Ishikawa (cell line): ENCODE data around the gene MRPL19.

ENCODE experiments used
- CEBPB ChIP-seq: IDR thresholded peaks from 2 replicates; pipeline ENCODE4 v1.6.1; 2012
- CREB1 ChIP-seq: IDR thresholded peaks from 2 replicates; pipeline ENCODE4 v1.6.1; 2012; ENCODE audit warnings: low read depth
- EGR1 ChIP-seq: IDR thresholded peaks from 2 replicates; pipeline ENCODE4 v1.6.1; 2012
- EP300 ChIP-seq: IDR thresholded peaks from 2 replicates; pipeline ENCODE4 v1.6.1; 2012; ENCODE audit warnings: borderline replicate concordance
- FOXM1 ChIP-seq: IDR thresholded peaks from 2 replicates; pipeline ENCODE4 v1.6.1; 2012; ENCODE audit warnings: low read depth, borderline replicate concordance
- NFIC ChIP-seq: IDR thresholded peaks from 2 replicates; pipeline ENCODE4 v1.6.1; 2012
- RAD21 ChIP-seq: IDR thresholded peaks from 2 replicates; pipeline ENCODE4 v1.6.1; 2012; ENCODE audit warnings: low read depth
- REST ChIP-seq: IDR thresholded peaks from 2 replicates; pipeline ENCODE4 v1.6.1; 2012; ENCODE audit warnings: low read depth, mild to moderate bottlenecking
- TAF1 ChIP-seq: IDR thresholded peaks from 2 replicates; pipeline ENCODE4 v1.6.1; 2012; ENCODE audit warnings: low read depth, mild to moderate bottlenecking
- TCF12 ChIP-seq: IDR thresholded peaks from 2 replicates; pipeline ENCODE4 v1.6.1; 2012; ENCODE audit warnings: low read depth
- TEAD4 ChIP-seq: IDR thresholded peaks from 2 replicates; pipeline ENCODE4 v1.6.1; 2012
- USF1 ChIP-seq: IDR thresholded peaks from 2 replicates; pipeline ENCODE4 v1.6.1; 2012
- YY1 ChIP-seq: IDR thresholded peaks from 2 replicates; pipeline ENCODE4 v1.6.1; 2012; ENCODE audit warnings: low read depth
- ZBTB7A ChIP-seq: IDR thresholded peaks from 2 replicates; pipeline ENCODE4 v1.6.1; 2012; ENCODE audit warnings: low read depth
- TF ChIP-seq, protein P1 (sequence below): IDR thresholded peaks from 2 replicates; pipeline ENCODE4 v1.6.1; 2012

The MRPL19 gene

GRCh38 chr2:75655861-75656260, 9.3 kb downstream of the MRPL19 start:
- no peak for TF ChIP-seq RAD21
- no peak for TF ChIP-seq USF1

DNA sequence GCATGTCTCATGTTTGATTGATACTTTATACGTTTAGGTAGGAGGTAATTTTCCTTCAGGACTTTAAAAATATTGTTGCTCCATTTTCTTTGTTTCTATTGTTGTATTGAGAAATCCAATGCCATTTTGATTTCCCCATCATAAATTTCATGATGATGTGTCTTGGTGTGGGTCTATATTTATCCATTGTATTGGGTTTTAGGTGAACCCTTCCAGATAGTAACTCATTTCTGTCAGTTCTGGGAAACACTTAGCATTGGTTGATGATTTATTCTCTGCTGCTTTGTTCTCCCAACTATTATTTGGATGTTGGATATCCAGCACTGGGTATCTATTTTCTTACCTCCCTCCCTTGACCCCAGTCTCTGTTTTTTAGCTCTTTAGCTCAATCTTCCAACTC, 10.0 kb downstream of the MRPL19 start:
- no peak for TF ChIP-seq EGR1
- no peak for TF ChIP-seq NFIC

DNA sequence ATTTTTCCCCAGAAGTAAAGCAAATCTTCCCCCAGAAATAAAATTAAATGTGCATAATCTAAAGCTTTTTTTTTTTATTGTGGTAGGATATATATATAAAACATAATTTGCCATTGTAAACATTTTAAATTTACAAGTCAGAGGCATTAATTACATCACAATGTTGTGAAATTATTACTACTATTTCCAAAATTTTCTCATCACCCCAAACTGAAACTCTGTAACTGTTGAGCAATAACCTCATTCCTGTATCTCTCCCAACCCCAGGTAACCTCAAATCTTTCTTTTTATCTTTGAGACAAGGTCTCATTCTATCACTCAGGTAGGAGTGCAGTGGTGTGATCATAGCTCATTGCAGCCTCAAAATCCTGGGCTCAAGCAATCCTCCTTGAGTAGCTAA, 11.2 kb downstream of the MRPL19 start:
- TF ChIP-seq CEBPB (no peak), EGR1 (no peak), REST (no peak), EP300 (no peak), TAF1 (no peak)

DNA sequence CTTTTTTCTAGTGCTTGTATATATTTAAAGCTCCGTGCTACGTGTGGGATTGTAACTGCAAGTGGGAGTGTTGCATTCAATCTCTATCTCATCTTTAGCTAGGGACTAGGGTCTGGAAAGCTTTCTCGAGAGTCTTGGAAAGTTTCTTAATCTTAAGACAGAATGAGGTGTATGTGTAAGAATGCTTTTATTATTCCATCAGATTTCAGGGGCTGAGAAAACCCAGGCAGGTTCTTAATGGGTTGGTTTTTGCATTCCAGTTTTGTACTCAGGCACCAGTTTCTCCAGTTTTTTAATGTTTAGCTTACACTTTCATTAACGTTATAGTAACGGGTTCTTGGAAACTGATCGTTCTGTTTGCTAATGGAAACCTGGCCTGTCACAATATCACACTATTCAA, 20.3 kb downstream of the MRPL19 start:
- TF ChIP-seq CEBPB (no peak), EGR1 (no peak), EP300 (no peak), YY1 (no peak), USF1 (no peak), FOXM1 (no peak)

DNA sequence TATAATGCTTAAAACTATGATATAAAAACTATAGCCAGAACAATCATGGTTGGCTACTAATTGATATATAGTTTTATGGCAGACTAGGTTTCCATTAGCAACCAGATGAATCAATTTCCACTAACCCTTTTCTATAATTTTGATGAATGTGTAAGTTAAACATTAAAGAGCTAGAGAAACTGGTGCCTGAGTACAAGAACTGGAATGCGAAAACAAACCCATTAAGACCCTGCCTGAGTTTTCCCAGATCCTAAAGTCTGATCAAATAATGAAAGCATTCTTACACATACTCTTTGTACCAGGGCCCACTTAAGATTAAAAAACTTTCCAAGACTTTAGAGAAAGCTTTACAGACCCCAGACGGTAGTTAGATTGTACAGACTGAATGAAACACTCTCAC, 21.3 kb downstream of the MRPL19 start:
- no peak for TF ChIP-seq EGR1
- TF ChIP-seq CREB1: no peak
- TF ChIP-seq NFIC: no peak
- TF ChIP-seq CEBPB: no peak
- no peak for TF ChIP-seq EP300
- no peak for TF ChIP-seq TEAD4
- TF ChIP-seq FOXM1: no peak

DNA sequence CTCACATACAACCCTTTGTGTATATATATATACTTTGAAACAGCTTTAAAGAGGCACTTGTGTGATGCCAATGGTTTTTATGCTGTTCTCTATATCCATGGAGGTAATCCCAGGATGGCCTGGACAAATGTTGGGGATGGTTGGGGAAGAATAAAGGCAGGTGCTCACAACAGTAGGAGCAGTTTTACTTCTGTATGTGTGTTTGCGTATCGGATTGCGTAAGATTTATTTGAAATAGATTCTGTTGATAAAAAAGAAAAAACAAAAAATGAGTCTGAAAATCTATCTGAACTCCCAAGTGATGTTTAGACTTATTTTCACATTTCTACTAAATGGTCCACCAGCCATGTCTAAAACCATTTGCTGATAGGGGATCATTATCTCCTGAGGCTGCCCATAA, 29.3 kb downstream of the MRPL19 start:
- no peak for TF ChIP-seq YY1
- peak; percentile 52; the same call in 1 of the 2 replicates for TF ChIP-seq CEBPB

- TF ChIP-seq RAD21 (no peak), CREB1 (no peak), TAF1 (no peak), TCF12 (no peak), CEBPB (no peak), EP300 (no peak), YY1 (no peak), ZBTB7A (no peak), EGR1 (no peak), USF1 (no peak), NFIC (no peak), FOXM1 (no peak), TEAD4 (no peak), REST (no peak)
- TF ChIP-seq, protein P1, sequence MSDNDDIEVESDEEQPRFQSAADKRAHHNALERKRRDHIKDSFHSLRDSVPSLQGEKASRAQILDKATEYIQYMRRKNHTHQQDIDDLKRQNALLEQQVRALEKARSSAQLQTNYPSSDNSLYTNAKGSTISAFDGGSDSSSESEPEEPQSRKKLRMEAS: no peak
Observed at GRCh38 chr2:75676464-75676863, 29.9 kb downstream of the MRPL19 start.

DNA sequence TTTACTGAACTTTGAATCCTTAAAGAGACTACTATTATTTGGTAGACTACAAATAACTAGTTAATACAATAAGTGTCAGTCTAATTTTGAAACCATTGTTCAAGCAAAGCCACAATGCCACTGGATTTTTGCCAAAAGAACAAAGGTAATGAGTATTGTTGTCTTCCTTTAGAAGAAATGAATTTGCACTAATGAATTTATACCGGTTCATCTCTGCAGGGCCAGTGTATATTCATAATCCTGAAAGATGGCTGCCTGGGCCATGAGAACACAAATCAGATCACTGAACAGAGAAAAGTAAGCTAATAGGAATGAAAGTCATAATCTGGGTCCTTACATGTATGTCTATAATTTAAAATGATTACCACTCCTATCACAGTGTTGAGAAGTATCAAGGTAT, 33.0 kb downstream of the MRPL19 start:
- TF ChIP-seq REST: no peak
- TF ChIP-seq CEBPB: no peak
- TF ChIP-seq EP300: no peak
- TF ChIP-seq, protein P1: no peak
- no peak for TF ChIP-seq YY1
- TF ChIP-seq TCF12: no peak
- TF ChIP-seq TAF1: no peak
- no peak for TF ChIP-seq NFIC
- TF ChIP-seq RAD21: no peak
- TF ChIP-seq ZBTB7A: no peak
- no peak for TF ChIP-seq TEAD4
- TF ChIP-seq FOXM1: no peak
- no peak for TF ChIP-seq CREB1
- TF ChIP-seq USF1: no peak
